Spinal cord (tissue), 10 donors: ENCODE results near the gene TMEM109. TPM values are rescaled to one million over a fixed set of nuclear protein-coding genes. Genes with fewer than 3 reads are reported as not detected.

Source experiments
- DNase-seq, 6 donors: peaks; one replicate each; pipeline versions ENCODE4 v3.0.0 to v3.0.0-alpha.2; 2013 to 2015; ENCODE audit warnings: low spot score in 6 of 6, low read depth in 4 of 6
- H3K27ac ChIP-seq: one replicate; pipeline ENCODE4 v1.5.1; 2013; ENCODE audit warnings: low read depth, low read length, control low read depth
- H3K27me3 ChIP-seq: one replicate; pipeline ENCODE4 v1.6.1; 2013; ENCODE audit warnings: low read length; ENCODE audit not compliant: control insufficient read depth, insufficient read depth
- H3K36me3 ChIP-seq: one replicate; pipeline ENCODE4 v1.6.1; 2013; ENCODE audit warnings: low read length; ENCODE audit not compliant: control insufficient read depth, insufficient read depth
- H3K4me1 ChIP-seq: one replicate; pipeline ENCODE4 v1.6.1; 2013; ENCODE audit warnings: low read length; ENCODE audit not compliant: control insufficient read depth, insufficient read depth
- H3K4me3 ChIP-seq: one replicate; pipeline ENCODE4 v1.5.1; 2013; ENCODE audit warnings: low read depth, low read length, control low read depth
- H3K9me3 ChIP-seq: one replicate; pipeline ENCODE4 v1.6.1; 2013; ENCODE audit warnings: low read length; ENCODE audit not compliant: control insufficient read depth, insufficient read depth
- WGBS: methylation state at CpG from one replicate; pipeline ENCODE4 v1.1.5; 2013; ENCODE audit warnings: missing lambda C conversion rate; ENCODE audit not compliant: insufficient coverage; 5-methylcytosine and 5-hydroxymethylcytosine counted together
- long read RNA-seq, 4 donors: transcript quantifications; one replicate each; lab custom pipeline, GENCODE V29; 2026
- polyA plus RNA-seq, 2 donors: library from polyadenylated mRNA; unstranded; fragments of 120-200 nt; gene quantifications; one replicate each; pipeline ENCODE4 v1.2.1, GENCODE V29; 2013; ENCODE audit not compliant: insufficient read length in 2 of 2
- total RNA-seq, 2 donors: library from RNA; depleted of rRNA in 1 of 2; stranded (reverse); fragments of 120-200 nt in 1 of 2; fragments of >200 nt in 1 of 2; gene quantifications; one replicate each; pipeline versions ENCODE4 v1.2.3 to v1.2.4, GENCODE V29; 2013 to 2014
- donor health status: healthy.

TMEM109 gene, protein sequence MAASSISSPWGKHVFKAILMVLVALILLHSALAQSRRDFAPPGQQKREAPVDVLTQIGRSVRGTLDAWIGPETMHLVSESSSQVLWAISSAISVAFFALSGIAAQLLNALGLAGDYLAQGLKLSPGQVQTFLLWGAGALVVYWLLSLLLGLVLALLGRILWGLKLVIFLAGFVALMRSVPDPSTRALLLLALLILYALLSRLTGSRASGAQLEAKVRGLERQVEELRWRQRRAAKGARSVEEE
- total RNA-seq (10 to 100 TPM; 33.5 to 39.8 TPM), polyA plus RNA-seq (10 to 100 TPM; 34.8 to 44.7 TPM)
- long read RNA-seq, donor 1, transcript TMEM109-201 (4 exons, 2,413 nt) = major isoform, 13 of 14 reads
- long read RNA-seq, donor 1, partial matches to known transcripts = 0 of 14 reads
- long read RNA-seq, donor 1, other reads (novel, unspliced or antisense) = 0 of 14 reads
- long read RNA-seq, donor 2, transcript TMEM109-201 (4 exons, 2,413 nt) = major isoform, 11 of 11 reads
- long read RNA-seq, donor 2, partial matches to known transcripts = 0 of 11 reads
- long read RNA-seq, donor 2, other reads (novel, unspliced or antisense) = 0 of 11 reads
- long read RNA-seq, donor 3, transcript TMEM109-201 (4 exons, 2,413 nt) = major isoform, 12 of 20 reads
- long read RNA-seq, donor 3, partial matches to known transcripts = 7 of 20 reads
- long read RNA-seq, donor 3, other reads (novel, unspliced or antisense) = 0 of 20 reads
- long read RNA-seq, donor 4, transcript TMEM109-201 (4 exons, 2,413 nt) = major isoform, 28 of 30 reads
- long read RNA-seq, donor 4, partial matches to known transcripts = 0 of 30 reads
- long read RNA-seq, donor 4, other reads (novel, unspliced or antisense) = 0 of 30 reads

DNA sequence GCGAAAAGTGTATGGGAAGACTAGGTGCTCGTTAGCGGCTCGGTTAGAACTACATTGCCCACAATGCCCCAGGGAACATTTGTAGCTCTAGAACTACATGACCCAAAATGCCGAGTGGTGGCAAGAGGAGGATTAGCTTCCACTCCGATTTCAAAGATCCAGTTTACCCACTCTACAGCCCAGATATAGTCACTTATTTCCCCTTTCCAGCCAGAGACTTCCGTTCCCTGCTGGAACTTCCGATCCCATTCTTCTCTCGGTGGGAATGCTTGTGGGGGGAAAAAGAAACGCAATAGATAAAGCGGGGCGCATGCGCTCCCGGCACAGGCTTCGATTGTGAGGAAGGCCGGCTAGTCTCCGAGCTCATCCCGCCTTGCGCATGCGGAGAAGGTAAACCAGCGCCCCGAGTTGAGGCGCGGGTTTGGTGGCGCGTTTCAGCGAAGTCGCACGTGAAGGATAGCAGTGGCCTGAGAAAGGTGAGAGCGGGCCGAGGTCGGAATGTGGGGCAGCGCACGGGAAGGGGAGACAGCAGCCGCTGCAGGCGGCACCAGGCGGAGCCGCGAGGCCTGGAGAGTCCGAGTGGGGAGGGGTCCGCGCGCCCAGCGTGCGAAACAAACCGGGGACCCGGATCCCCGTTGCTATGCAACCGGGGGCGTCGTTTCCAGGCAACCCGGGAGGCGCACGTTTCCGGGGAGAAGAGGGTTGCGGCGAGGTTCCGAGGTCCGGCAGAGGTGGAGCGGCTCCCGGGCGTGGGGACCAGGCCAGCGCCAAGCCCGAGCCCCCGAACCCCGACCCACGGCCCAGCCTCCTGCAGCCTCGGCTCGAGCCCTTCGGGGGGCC, at the start of gene TMEM109:
Gene TMEM109, plus strand, starts transcription at position 366 of the 840 bp plus-strand sequence. CDS start 5,536 bp downstream, outside the sequence.
- no peaks in the 10 kb centered on the region for H3K9me3 ChIP-seq
- WGBS = under 1% methylated on average over 63 of the region's 70 CpGs
- DNase-seq = peak; percentile 89 to 99 (median 96)
- peaks cover 29% of the 10 kb centered on the region for H3K4me1 ChIP-seq
- peak within 1 kb of the TSS; percentile 95 for H3K27ac ChIP-seq
- H3K27me3 ChIP-seq = peaks cover 3% of the 10 kb centered on the region
- H3K36me3 ChIP-seq = no peaks in the 10 kb centered on the region
- H3K4me3 ChIP-seq = peak within 1 kb of the TSS; percentile 69

DNA sequence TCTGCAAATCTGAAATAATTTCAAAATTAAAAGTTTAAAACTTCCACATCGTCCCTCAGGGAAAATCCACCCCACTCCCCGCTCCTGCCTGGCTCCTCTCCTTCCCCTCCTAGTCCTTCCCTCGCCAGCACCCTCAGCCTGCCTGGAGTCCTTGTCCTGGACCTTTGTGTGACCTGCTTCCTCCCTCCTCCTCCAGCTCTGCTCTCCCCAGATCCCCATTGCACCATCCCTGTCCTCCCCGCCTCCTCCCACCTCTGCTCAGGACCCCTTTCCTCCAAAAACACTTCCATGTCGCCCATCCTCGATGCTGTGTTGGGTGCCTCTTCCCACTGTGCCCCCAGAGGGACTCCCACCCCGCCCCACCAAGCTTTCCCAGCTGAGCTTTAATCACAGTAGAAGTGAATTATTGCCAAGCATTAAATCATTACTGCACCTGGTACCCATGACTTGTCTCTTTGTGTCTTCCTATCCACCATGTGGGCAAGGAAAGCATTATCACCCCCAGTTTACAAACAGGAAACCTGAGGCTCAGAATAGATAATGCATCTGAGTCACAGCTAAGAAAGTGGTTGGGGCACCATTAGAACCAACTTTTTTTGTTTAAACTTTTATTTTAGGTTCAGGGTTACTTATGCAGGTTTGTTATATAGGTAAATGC, 49.0 kb upstream of the TMEM109 start:
- H3K4me1 ChIP-seq = peaks cover 24% of the 10 kb centered on the region
- no peaks in the 10 kb centered on the region for H3K36me3 ChIP-seq
- no peaks in the 10 kb centered on the region for H3K27me3 ChIP-seq
- WGBS = 81% methylated on average over 7 of the region's 7 CpGs
- no peak for DNase-seq
- H3K9me3 ChIP-seq = no peaks in the 10 kb centered on the region
- H3K27ac ChIP-seq = no peak overlapping the region
- no peak overlapping the region for H3K4me3 ChIP-seq

DNA sequence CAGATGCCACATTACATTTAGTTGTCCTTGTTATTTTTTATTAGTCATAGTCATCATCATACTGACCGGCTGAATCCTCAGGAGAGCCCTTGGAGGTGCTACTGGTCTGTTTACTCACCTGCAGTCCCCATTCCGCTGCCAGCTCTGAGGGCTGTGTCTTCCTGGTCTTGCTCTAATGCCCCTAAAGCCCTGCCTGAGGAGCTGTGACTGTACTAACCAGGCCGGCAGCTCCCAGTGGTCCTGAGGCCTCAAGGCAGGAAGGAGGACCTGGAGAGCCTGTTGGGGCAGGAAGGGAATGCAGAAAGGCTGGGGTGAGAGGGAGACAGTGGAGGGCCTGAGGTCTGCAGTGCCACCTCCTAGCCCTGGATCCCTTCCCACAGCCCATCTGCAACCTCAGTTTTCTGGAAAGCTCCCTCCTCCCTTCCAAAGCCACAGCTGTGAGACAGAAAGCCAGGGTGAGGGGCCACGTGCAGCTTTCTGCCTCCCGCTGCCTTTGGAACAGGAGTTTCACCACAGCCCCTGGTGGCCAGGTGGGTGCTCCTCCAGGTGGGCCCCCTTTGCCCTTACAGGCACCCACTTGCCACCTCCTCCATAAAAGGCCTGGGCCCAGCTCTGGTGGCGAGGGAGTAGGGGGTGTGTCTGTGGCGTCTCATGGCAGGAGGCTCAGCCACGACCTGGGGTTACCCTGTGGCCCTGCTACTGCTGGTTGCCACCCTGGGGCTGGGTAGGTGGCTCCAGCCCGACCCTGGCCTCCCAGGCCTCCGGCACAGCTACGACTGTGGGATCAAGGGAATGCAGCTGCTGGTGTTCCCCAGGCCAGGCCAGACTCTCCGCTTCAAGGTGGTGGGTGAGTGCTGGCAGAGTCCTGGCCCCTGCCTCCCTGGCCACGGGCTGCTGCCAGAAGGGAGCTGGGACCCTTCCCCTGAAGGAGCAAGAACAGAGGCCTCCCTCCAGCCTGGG, 46.8 kb upstream of the TMEM109 start, which contains the start of gene ZP1:
Gene ZP1, plus strand, starts transcription at position 632 of the 960 bp plus-strand sequence. Its CDS starts 20 bp downstream, at position 652.
- DNase-seq = no peak
- H3K27ac ChIP-seq = no peak within 1 kb of the TSS
- 60% methylated on average over 11 of the region's 13 CpGs for whole genome bisulfite sequencing
- H3K9me3 ChIP-seq = no peaks in the 10 kb centered on the region
- H3K4me3 ChIP-seq = no peak within 1 kb of the TSS
- H3K4me1 ChIP-seq = peaks cover 30% of the 10 kb centered on the region
- no peaks in the 10 kb centered on the region for H3K36me3 ChIP-seq
- no peaks in the 10 kb centered on the region for H3K27me3 ChIP-seq

DNA sequence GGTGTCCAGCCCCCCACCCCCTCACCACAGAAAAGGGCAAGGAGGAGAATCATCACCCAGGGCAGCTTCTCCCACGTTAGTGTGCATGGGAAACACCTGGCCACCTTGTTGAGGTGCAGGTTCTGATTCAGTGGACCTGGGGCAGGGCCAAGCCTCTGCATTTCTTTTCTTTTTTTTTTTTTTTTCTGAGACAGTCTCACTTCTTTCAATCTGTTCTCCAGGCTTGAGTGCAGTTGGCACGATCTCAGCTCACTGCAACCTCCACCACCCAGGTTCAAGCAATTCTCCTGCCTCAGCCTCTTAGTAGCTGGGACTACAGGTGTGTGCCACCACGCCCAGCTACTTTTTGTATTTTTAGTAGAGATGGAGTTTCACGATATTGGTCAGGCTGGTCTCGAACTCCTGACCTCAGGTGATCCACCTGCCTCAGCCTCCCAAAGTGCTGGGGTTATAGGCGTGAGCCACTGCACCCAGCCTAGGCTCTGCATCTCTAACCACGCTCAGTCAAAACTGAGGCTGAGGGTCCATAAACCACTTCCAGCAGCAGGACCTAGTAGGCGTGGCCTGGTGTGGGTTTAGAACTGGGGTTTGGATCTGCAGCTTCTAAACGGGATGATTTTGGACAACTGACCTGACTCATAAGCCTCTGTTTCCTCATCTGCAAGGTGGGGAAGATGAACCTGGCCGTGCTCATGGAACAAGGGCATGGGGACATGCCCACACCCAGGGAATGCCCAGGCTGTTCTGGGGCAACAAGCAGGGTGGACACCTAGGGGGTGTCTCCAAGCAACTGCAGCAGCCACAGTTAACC, 45.9 kb upstream of the TMEM109 start:
- DNase-seq = no peak
- Histone ChIP-seq H3K4me1 (peaks cover 35% of the 10 kb centered on the region), H3K27me3 (no peaks in the 10 kb centered on the region), H3K27ac (no peak overlapping the region), H3K36me3 (no peaks in the 10 kb centered on the region), H3K4me3 (no peak overlapping the region), H3K9me3 (no peaks in the 10 kb centered on the region)
- 84% methylated on average over 8 of the region's 10 CpGs for WGBS

DNA sequence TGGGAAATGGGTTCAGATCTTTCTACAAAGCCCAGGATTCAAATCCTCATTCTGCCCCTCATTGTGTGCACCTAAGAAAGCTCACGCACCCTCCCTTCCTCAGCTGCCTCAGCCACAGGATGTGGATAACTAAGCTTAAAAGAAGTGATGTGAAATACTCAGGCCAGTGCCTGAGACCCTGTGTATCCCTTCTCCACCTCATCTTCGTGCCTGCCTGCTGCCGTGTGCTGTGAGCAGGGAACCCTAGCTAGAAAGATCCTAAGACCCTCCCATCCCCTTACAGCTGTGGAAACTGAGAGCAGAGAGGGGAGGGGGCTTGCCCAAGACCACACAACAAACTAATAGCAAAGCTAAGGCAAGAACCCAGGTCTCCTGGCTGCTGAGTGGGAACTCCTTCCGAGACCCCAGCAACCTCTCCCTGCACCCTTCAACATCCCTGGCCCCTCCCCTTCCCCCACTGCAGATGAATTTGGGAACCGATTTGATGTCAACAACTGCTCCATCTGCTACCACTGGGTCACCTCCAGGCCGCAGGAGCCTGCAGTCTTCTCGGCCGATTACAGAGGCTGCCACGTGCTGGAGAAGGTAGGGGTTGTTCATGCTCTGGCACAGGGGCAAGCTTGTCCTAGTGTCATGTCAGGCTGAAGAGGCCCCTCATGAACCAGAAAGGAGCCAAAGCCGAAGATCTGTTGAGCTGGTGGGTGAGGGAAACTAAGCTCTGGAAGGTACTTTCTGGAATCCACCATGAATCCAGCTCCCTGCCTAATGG, 45.1 kb upstream of the TMEM109 start:
- Histone ChIP-seq H3K4me1 (peaks cover 39% of the 10 kb centered on the region), H3K36me3 (no peaks in the 10 kb centered on the region), H3K27me3 (no peaks in the 10 kb centered on the region), H3K9me3 (no peaks in the 10 kb centered on the region), H3K27ac (no peak overlapping the region), H3K4me3 (no peak overlapping the region)
- no peak for DNase-seq
- WGBS = 83% methylated on average over 7 of the region's 10 CpGs

DNA sequence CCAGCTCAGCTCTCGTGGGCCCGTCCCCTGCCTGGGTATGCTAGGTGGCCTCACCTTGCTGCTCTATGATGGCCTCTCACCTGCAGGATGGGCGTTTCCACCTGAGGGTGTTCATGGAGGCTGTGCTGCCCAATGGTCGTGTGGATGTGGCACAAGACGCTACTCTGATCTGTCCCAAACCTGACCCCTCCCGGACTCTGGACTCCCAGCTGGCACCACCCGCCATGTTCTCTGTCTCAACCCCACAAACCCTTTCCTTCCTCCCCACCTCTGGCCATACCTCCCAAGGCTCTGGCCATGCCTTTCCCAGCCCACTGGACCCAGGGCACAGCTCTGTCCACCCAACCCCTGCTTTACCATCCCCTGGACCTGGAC, 44.5 kb upstream of the TMEM109 start:
- 88% methylated on average over 7 of the region's 7 CpGs for WGBS
- DNase-seq = no peak
- no peak overlapping the region for H3K4me3 ChIP-seq
- peaks cover 39% of the 10 kb centered on the region for H3K4me1 ChIP-seq
- no peaks in the 10 kb centered on the region for H3K9me3 ChIP-seq
- H3K27me3 ChIP-seq = no peaks in the 10 kb centered on the region
- H3K36me3 ChIP-seq = peaks cover 3% of the 10 kb centered on the region
- no peak overlapping the region for H3K27ac ChIP-seq

DNA sequence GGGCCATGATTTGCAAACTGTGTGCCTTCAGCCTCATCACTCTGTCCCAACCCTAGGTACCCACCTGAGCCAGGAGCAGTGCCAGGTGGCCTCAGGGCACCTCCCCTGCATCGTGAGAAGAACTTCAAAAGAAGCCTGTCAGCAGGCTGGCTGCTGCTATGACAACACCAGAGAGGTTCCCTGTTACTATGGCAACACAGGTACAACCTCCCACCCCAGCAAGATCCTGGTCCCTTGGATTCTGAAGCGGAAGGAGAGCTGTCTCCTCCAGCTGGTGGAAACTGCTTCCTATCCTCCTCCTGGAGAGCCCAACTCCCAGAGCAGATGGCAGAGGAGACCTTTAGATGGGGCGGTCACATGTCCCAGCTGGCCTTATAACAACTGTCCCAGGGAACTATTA, 43.7 kb upstream of the TMEM109 start:
- H3K36me3 ChIP-seq = peaks cover 9% of the 10 kb centered on the region
- WGBS = 21% methylated on average over 1 of the region's 3 CpGs
- no peak overlapping the region for H3K4me3 ChIP-seq
- no peaks in the 10 kb centered on the region for H3K27me3 ChIP-seq
- H3K4me1 ChIP-seq = peaks cover 41% of the 10 kb centered on the region
- peak in 3 of 6 donors; percentile 8 to 84 (median 35) for DNase-seq
- no peak overlapping the region for H3K27ac ChIP-seq
- H3K9me3 ChIP-seq = no peaks in the 10 kb centered on the region
